ENCODE results near the gene TICRR. TPM values are rescaled to one million over a fixed set of nuclear protein-coding genes. Genes with fewer than 3 reads are reported as not detected.

Gene TICRR
- total RNA-seq, 1 experiment from 2014 or later = 24.1 TPM

DNA sequence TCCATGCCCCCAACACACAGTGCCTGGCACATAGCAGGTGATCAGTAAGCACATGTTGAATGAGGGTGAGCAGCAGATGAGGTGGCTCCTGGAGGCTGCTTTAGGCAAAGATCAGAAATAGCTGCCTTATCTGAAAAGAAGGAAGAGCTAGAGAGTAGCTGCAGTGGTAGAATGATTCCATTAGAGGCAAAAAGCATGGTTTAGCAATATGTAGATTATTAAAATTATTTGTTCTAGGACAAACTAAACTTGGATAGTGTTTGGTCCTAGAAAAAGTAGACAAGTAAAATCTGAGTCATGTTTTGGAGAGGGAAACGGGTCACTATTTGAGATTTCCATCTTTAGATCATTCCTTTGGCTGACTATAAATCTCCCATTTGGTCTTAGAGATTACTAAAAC is 47.9 kb downstream of the TICRR start:
- no peaks in the 10 kb centered on the region; the same call in 1 of the 2 replicates for H3K36me3 ChIP-seq (ENCODE audit: control insufficient read depth, insufficient read depth, low read length)
- BruUV-seq (replicated peaks) = no TSS peak
- intact Hi-C loops (cut with micrococcal nuclease; ENCODE audit: unreplicated experiment) = no loop called here
- no peaks in the 10 kb centered on the region for H3K27me3 ChIP-seq (replicated peaks; ENCODE audit: control insufficient read depth, insufficient read depth, low read length)
- peaks cover 88% of the 10 kb centered on the region for H3K36me3 Mint-ChIP-seq (ENCODE audit: insufficient read depth, unreplicated experiment)
- ChIA-PET CTCF (interaction anchor here (0.6 kb wide), 2 partner anchors 72 to 130 kb away, joined by 3 read pairs; no protein-coding TSS in a partner anchor), POLR2A (no interaction called here)
- TF ChIP-seq, protein P1, sequence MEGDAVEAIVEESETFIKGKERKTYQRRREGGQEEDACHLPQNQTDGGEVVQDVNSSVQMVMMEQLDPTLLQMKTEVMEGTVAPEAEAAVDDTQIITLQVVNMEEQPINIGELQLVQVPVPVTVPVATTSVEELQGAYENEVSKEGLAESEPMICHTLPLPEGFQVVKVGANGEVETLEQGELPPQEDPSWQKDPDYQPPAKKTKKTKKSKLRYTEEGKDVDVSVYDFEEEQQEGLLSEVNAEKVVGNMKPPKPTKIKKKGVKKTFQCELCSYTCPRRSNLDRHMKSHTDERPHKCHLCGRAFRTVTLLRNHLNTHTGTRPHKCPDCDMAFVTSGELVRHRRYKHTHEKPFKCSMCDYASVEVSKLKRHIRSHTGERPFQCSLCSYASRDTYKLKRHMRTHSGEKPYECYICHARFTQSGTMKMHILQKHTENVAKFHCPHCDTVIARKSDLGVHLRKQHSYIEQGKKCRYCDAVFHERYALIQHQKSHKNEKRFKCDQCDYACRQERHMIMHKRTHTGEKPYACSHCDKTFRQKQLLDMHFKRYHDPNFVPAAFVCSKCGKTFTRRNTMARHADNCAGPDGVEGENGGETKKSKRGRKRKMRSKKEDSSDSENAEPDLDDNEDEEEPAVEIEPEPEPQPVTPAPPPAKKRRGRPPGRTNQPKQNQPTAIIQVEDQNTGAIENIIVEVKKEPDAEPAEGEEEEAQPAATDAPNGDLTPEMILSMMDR (IDR thresholded peaks at IDR 0.05; ENCODE audit: insufficient read depth in 1 of 2, low read depth in 1 of 2, low read length in 1 of 2, severe bottlenecking in 1 of 2, unreplicated experiment in 1 of 2) = no peak
- no peaks in the 10 kb centered on the region for H3K27me3 Mint-ChIP-seq (ENCODE audit: insufficient read depth, unreplicated experiment)
- no peaks in the 10 kb centered on the region for H3K9me3 ChIP-seq
- H3K4me3 Mint-ChIP-seq (ENCODE audit: unreplicated experiment) = no peak overlapping the region
- no peaks in the 10 kb centered on the region for H3K9me3 Mint-ChIP-seq (ENCODE audit: unreplicated experiment)
- H3K27ac Mint-ChIP-seq (ENCODE audit: unreplicated experiment) = no peak overlapping the region
- H3K4me1 ChIP-seq = no peaks in the 10 kb centered on the region
- no peak for DNase-seq
- H3K4me3 ChIP-seq (ENCODE audit: low read depth, low read length) = no peak overlapping the region
- no peaks in the 10 kb centered on the region for H3K4me1 Mint-ChIP-seq (ENCODE audit: low read depth, unreplicated experiment)

DNA sequence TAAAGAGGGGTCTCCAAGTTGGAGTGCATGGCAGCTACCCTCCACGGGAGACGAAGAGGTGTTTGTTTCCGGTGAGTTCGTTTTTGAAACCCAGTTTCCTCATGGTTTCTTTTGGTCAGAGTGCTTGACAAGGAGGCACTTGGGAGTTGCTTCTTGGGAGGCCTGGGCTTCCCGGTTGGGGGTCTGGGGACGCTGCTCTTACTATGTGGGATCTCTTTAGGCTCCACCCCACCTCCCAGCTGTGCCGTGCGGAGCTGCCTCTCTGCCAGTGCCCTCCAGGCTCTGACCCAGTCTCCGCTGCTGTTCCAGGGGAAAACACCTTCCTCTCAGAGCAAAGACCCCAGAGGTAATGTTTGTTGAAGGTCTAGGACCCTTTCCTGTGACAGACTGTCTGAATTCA is 50.4 kb downstream of the TICRR start:
- Mint-ChIP-seq H3K4me1 (ENCODE audit: low read depth, unreplicated experiment) (no peaks in the 10 kb centered on the region), H3K27me3 (ENCODE audit: insufficient read depth, unreplicated experiment) (no peaks in the 10 kb centered on the region), H3K36me3 (ENCODE audit: insufficient read depth, unreplicated experiment) (peaks cover 93% of the 10 kb centered on the region), H3K4me3 (ENCODE audit: unreplicated experiment) (no peak overlapping the region), H3K9me3 (ENCODE audit: unreplicated experiment) (no peaks in the 10 kb centered on the region), H3K27ac (ENCODE audit: unreplicated experiment) (no peak overlapping the region)
- Histone ChIP-seq H3K9me3 (no peaks in the 10 kb centered on the region), H3K36me3 (ENCODE audit: control insufficient read depth, insufficient read depth, low read length) (no peaks in the 10 kb centered on the region; the same call in 1 of the 2 replicates), H3K27me3 (replicated peaks; ENCODE audit: control insufficient read depth, insufficient read depth, low read length) (no peaks in the 10 kb centered on the region), H3K4me1 (no peaks in the 10 kb centered on the region), H3K4me3 (ENCODE audit: low read depth, low read length) (no peak overlapping the region)
- ChIA-PET POLR2A (no interaction called here), CTCF (no interaction called here)
- BruUV-seq (replicated peaks) = no TSS peak
- TF ChIP-seq, protein P1 (IDR thresholded peaks at IDR 0.05; ENCODE audit: insufficient read depth in 1 of 2, low read depth in 1 of 2, low read length in 1 of 2, severe bottlenecking in 1 of 2, unreplicated experiment in 1 of 2) = no peak
- no peak for DNase-seq
- intact Hi-C loops (cut with micrococcal nuclease; ENCODE audit: unreplicated experiment) = no loop called here

DNA sequence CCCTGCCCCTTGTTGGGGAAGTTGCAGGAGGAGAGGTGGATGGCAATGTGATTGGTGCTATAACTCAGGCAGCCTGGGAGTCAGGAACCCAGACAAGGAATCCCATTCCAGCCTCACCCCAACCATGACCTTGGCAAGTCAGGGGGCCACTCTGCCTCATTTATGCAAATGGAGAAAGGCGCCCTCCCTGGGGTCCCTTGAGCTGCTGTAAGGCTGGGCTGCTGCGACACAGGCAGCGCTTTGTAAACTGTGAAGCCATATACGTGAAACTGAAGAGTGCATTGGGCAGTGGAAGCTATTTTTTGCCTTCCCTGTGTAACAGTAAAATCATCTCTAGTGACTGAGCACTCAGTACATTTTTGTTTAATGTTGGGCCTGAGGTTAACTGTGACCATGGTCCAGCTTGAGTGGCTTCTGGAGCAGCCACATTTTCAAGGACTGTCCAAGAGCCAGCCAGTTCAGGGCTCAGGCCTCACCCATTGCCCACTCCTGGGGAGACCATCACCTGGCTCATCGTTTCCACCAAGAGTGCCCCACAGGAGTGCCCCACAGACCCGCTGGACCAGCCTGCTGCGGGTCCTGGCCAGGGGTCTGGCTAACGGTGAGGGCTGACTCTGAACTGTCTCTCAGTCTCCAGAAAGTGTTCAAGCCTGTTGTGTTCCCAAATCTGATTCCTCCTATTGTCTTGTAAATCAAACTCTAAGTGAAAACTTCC is 52.1 kb downstream of the TICRR start:
- TF ChIP-seq, protein P1 (IDR thresholded peaks at IDR 0.05; ENCODE audit: insufficient read depth in 1 of 2, low read depth in 1 of 2, low read length in 1 of 2, severe bottlenecking in 1 of 2, unreplicated experiment in 1 of 2) = no peak

More for the DNA sequence above, 52.1 kb downstream of the TICRR start:
- H3K9me3 Mint-ChIP-seq (ENCODE audit: unreplicated experiment) = no peaks in the 10 kb centered on the region
- no peak overlapping the region for H3K27ac Mint-ChIP-seq (ENCODE audit: unreplicated experiment)
- H3K4me1 ChIP-seq = no peaks in the 10 kb centered on the region
- no peaks in the 10 kb centered on the region for H3K27me3 ChIP-seq (replicated peaks; ENCODE audit: control insufficient read depth, insufficient read depth, low read length)
- H3K36me3 Mint-ChIP-seq (ENCODE audit: insufficient read depth, unreplicated experiment) = peaks cover 93% of the 10 kb centered on the region
- H3K4me1 Mint-ChIP-seq (ENCODE audit: low read depth, unreplicated experiment) = no peaks in the 10 kb centered on the region
- no peaks in the 10 kb centered on the region for H3K27me3 Mint-ChIP-seq (ENCODE audit: insufficient read depth, unreplicated experiment)
- CTCF ChIA-PET = interaction anchor here (1.3 kb wide), 1 partner anchor 52 kb away, joined by 3 read pairs; the partner anchor contains the start of gene TICRR
- no peaks in the 10 kb centered on the region; the same call in 1 of the 2 replicates for H3K36me3 ChIP-seq (ENCODE audit: control insufficient read depth, insufficient read depth, low read length)
- intact Hi-C loops (cut with micrococcal nuclease; ENCODE audit: unreplicated experiment) = no loop called here
- H3K4me3 Mint-ChIP-seq (ENCODE audit: unreplicated experiment) = no peak overlapping the region
- POLR2A ChIA-PET = no interaction called here
- BruUV-seq (replicated peaks) = no TSS peak
- no peak for DNase-seq
- H3K9me3 ChIP-seq = no peaks in the 10 kb centered on the region
- no peak overlapping the region for H3K4me3 ChIP-seq (ENCODE audit: low read depth, low read length)

Data from Caco-2 (cell line).